HG02970 (cell line): Measurements from ENCODE around the gene PSMB9.
A peak's percentile ranks its signal among the peaks of the same experiment; 100 is the strongest.

Experiments
- ATAC-seq: cut with Tn5 transposase; IDR thresholded peaks from one replicate; pipeline ENCODE4 v1.9.1; 2021; ENCODE audit warnings: mild to moderate bottlenecking, moderate library complexity, moderate number of reproducible peaks; ENCODE audit not compliant: unreplicated experiment, low FRiP score

Gene PSMB9

GRCh38 chr6:32838114-32838958 is 15.7 kb upstream of the PSMB9 start, which contains the start of gene TAP2:
Gene TAP2 (minus strand): TSS chr6:32838739. CDS start chr6:32838233, 506 bp downstream.
- ATAC-seq, result peak; percentile 83

- ATAC-seq, result no peak
These were observed 14.6 kb upstream of the PSMB9 start for GRCh38 chr6:32839356-32839755.

GRCh38 chr6:32840604-32841246 is 13.3 kb upstream of the PSMB9 start:
- no peak for ATAC-seq

- no peak for ATAC-seq
These were observed 11.9 kb upstream of the PSMB9 start for GRCh38 chr6:32842021-32842650.

- no peak for ATAC-seq
These were observed 11.3 kb upstream of the PSMB9 start for GRCh38 chr6:32842690-32843089.

GRCh38 chr6:32843331-32843978 is 10.5 kb upstream of the PSMB9 start:
- no peak for ATAC-seq

GRCh38 chr6:32843979-32844838 is 9.8 kb upstream of the PSMB9 start, which contains the start of gene PSMB8:
Gene PSMB8 (minus strand): TSS chr6:32844047. CDS start chr6:32843996, 51 bp downstream.
- peak; percentile 71 for ATAC-seq

GRCh38 chr6:32844839-32845383 is 9.1 kb upstream of the PSMB9 start:
- no peak for ATAC-seq

GRCh38 chr6:32845384-32845884 is 8.6 kb upstream of the PSMB9 start:
- no peak for ATAC-seq

GRCh38 chr6:32847004-32847403 is 7.0 kb upstream of the PSMB9 start:
- ATAC-seq, result no peak

- no peak for ATAC-seq
These were observed 6.2 kb upstream of the PSMB9 start for GRCh38 chr6:32847795-32848194.

GRCh38 chr6:32849126-32849525 is 4.9 kb upstream of the PSMB9 start:
- ATAC-seq, result no peak

- no peak for ATAC-seq
These were observed 3.0 kb upstream of the PSMB9 start for GRCh38 chr6:32851025-32851424.

GRCh38 chr6:32852018-32852843 is 1.8 kb upstream of the PSMB9 start:
- no peak for ATAC-seq

- ATAC-seq, result peak; percentile 20
These were observed 1.0 kb upstream of the PSMB9 start for GRCh38 chr6:32852844-32853540.

GRCh38 chr6:32854376-32855178 is 585 bp downstream of the PSMB9 start:
- no peak for ATAC-seq
